GM11168 (cell line): Measurements from ENCODE around the gene GCH1.
"Not testable (repeated sequence)": the region's sequence is repeated elsewhere in the genome, so short reads cannot be mapped to it uniquely, and the experiment has no call there.

Experiments used
- in situ Hi-C: fragments of 300-500 bp; cut with MboI; formaldehyde crosslinking; loops from one replicate; pipeline ENCODE4 v1.12.0; 2022; ENCODE audit warnings: low sequenced_read_pairs; ENCODE audit not compliant: unreplicated experiment

The GCH1 gene, protein sequence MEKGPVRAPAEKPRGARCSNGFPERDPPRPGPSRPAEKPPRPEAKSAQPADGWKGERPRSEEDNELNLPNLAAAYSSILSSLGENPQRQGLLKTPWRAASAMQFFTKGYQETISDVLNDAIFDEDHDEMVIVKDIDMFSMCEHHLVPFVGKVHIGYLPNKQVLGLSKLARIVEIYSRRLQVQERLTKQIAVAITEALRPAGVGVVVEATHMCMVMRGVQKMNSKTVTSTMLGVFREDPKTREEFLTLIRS

DNA sequence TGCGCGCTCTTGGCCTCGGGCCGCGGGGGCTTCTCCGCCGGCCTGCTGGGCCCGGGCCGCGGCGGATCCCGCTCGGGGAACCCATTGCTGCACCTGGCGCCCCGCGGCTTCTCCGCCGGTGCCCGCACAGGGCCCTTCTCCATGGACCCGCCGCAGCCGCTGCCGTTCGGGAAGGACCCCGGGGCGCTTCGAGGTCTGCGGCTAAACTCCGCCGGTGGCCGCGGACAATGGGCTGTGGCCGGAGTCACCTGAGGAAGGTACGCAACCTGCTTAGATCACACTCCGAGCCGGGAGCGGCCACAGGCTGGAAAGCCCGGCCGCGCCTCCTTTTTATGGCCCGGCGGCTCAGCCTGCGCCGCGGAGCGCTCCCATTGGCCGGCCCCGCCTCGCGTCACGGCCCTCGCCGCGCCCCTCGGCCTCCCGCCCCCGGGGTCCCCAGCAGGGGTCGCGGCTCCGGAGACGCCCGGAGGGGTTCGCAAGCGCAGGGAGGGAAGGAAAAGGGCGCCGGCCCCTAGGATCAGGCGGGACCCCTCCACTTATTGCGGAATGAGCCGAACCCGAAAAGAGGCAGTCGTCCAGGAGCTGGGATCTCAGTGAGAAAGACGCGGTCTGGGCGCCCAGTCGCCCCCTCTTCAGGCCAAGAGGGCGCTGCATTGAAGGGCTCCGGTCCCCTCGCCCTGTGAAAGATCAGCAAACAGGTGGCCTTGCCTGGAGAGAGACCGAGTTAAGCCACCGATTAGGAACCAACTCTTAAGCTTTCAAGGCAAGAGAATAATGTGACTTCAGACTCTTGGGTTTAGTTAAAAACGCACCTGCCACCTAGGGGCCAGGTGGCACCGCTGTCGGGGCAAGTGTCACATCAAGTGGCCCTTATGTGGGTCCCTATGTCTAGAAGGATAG lies at the start of gene GCH1:
Gene GCH1, minus strand, starts transcription at position 306 of the 900 bp plus-strand sequence. Its CDS starts 163 bp downstream, at position 143.
- in situ Hi-C loops, result no loop called here

DNA sequence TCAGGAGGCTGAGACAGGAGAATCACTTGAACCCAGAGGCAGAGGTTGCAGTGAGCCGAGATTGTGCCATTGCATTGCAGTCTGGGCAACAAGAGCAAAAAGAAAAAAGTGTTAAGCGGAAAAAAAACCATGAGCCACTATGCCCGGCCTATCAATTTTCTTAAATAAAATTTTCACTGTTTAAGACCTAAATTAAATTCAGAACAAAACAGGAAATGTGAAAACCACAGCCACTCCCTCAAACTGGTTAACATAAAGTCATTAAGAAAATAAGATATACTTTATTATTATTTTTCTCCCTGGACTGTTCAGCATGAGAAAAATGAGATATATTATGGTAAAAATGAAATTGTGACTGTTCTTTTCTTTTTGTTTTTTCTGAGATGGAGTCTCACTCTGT lies 44.6 kb upstream of the GCH1 start:
- in situ Hi-C loops, result no loop called here

DNA sequence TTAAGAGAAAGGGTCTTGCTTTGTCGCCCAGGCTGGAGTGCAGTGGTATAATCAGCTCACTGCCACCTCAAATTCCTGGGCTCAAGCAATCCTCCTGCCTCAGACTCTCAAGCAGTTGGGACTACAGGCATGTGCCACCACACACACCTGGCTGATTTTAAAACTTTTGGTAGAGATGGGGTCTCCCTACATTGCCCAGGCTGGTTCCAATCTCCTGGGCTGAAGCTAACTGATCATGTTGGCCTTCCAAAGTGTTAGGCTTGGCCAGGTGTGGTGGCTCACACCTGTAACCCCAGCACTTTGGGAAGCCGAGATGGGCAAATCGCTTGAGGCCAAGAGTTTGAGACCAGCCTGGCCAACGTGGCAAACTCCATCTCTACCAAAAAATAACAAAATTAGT lies 43.9 kb upstream of the GCH1 start:
- in situ Hi-C loops, result no loop called here

DNA sequence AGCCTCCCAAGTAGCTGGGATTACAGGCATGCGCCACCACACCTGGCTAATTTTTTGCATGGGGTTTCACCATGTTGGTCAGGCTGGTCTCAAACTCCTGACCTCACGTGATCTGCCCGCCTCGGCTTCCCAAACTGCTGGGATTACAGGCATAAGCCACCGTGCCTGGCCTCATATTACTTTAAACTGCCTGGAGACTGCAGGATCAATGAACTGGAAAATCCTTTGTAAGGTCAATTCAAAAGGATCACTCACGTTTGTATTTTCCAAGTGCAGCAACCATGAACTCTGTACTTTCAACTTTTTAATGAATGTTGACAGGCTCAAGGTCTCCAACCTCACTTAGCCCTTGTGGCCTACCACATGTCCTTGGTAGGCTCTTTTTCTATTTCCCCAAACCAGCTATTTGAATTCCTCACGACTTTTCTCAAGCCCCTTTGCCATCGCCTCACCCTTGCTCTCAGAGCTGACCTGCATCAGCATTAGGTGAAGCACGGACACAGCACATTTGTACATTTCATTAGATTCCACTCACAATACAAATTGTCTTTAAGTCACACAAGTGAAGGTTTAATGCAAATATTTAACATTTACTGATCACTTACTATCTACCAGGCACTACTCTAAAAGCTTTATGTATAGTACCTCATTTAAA lies 42.2 kb upstream of the GCH1 start:
- in situ Hi-C loops, result no loop called here

DNA sequence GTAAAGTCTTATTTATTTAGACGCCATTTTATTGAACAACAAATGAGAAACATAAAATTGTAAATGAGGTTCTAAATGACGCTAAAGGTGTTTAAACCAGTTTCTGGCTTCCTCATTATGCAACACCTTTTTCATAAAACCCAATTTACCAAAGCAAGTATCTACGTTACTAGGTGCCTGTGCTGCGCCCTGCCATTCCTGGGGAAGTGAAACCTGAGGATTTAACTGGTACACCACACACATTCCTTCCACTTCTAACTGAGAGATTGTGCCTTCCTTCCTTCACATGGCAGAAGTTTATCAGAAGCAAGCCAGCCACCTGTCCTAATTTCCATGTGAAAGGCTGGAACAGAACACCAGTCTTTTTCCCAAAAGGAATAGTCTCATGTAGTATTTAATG lies 40.3 kb upstream of the GCH1 start:
- in situ Hi-C loops, result no loop called here

DNA sequence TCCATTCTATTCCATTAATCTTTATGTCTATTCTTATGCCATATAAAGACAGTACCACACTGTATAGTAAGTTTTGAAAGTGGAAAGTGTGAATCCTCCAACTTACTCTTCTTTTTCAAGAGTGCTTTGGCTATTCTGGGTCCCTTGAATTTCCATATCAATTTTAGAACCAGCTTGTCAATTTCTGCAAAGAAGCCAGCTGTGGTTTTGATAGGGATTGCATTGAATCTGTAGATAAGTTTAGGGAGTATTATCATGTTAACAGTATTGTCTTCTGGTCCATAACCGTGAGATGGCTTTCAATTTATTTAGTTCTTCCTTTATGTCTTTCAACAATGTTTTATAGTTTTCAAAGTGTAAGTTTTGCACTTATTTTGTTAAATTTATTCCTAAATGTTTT lies 34.2 kb upstream of the GCH1 start:
- in situ Hi-C loops, result no loop called here

DNA sequence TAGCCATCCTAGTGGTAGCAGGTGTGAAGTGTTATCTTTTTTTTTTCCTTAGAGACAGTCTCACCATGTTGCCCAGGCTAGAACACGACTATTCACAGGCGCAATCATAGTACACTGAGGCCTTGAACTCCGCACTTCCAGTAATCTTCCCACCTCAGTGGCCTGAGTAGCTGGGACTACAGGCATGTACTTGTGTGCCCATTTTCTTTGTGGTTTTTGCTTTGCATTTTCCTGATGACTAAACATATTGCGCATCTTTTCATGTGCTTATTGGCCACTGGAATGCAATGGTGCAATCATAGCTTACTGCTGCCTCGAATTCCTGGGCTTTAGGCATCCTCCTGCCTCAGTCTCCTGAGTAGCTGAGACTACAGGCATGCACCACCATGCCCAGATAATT lies 33.3 kb upstream of the GCH1 start:
- in situ Hi-C loops, result no loop called here

DNA sequence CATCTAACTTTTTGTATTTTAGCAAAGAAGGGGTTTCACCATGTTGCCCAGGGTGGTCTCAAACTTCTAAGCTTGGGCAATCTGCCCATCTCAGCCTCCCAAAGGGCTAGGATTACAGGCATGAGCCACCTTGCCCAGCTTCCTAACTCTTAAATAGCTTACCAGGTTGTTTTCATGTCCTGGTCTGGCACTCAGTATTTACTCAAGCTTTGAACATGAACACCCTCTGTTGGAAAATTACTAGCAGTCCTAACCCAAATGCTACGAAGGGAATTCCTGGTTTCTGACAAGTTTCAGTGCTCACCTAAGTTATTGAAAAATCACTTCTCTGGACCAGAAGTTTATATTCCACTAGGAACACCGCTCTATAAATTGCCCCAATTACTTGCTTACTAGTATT lies 32.5 kb upstream of the GCH1 start:
- in situ Hi-C loops, result no loop called here

DNA sequence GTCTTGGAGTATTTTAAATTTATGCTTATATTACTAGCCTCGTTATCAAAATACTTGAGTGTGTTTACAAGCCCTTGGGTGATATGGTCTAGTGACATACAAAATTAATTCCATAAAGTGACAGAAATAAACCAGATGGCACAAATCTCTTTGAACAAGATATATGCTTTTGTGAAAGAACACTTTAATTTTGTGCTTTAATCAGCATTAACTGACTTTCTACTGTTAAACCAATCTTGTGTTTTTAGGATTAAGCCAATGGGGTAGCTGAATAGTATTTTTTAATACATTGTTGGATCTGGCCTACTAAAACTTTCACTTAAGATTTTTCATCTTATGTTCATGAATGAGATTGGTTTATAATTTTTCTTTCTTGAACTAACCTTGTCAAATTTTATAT lies 30.4 kb upstream of the GCH1 start:
- in situ Hi-C loops, result no loop called here

DNA sequence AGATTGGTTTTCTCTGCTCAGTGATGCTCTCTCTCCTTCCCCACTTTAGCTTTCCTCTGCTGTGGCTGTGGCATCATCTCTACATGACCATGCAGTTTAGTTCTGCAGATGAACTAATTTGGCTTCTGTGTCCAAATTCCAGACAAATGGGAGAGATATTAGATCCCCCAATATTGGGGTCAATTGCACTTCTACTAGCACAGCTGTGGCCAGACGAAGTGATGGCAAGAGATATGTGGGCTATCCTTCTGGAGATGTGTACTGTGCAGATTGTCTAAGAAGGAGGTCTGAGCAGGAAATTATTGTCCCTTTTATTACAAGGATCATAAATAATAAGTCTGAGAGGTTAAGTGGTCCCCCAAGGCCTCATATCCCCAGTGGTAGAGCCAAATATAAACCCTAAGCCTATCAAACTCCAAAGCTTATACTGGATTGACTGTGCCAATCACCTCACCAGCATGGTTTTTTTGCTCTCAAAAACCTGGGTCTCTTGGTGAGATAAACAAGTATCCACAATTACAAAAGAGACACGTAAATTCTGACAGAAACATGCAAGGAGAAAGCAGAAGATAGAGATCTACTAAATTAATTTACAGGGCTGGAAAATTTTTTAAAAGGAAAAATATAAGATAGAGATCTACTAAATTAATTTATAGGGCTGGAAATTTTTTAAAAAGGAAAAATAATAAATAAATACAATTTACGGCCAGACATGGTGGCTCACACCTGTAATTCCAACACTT lies 29.1 kb upstream of the GCH1 start:
- in situ Hi-C loops, result no loop called here

DNA sequence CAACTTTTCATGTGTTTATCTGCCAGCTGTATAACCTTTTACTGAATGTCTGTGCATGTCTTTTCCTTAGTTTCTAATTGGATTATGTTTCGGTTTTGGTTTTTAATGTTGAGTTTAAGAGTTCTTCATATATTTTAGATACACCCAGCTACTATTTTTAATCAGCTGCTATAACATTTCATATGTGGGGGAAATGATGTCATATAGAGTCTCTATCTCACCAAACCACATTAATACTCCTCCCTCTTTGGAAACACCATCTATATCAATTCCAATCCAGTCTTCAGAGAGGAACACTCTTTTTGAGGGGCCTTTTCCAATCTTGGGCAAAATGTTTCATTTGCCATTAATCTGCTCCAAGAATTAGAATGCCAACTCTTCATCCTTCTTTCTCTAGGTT lies 28.5 kb upstream of the GCH1 start:
- in situ Hi-C loops, result no loop called here

DNA sequence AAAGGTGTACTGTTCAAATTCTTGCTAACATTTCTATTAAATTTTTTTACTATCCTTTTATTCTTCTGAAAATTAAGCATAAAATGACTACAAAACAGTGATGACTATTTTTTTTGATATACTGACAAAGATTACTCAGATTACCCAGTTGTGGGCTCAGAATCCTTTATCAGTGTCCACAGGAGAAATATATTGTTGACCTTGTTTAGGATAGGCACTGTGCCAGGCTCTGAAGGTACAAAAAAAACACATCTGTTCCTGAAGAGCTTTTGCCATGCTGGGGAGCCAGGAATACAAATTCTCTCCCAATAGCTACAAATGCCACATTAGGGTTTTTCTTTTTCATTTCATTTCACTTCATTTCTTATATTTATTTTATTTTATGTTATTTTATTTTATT lies 26.9 kb upstream of the GCH1 start:
- in situ Hi-C loops, result no loop called here

DNA sequence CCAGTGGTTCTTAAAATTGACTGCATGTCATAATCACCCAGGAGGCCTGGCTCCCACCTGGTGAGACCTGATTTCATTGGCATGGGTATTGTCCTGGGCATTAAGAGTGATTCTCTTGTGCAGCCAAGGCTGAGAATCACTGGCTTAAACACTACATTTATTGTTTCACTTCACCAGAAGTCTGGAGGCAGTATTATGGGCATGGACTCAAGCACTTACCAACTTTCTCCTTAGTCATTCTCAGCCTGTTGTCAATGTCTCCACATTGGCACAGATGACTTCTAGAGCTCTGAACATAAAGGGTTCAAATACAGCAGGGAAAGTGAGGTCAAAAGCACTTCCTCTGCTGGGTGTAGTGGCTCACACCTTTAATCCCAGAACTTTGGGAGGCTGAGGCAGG lies 25.6 kb upstream of the GCH1 start:
- in situ Hi-C loops, result no loop called here

DNA sequence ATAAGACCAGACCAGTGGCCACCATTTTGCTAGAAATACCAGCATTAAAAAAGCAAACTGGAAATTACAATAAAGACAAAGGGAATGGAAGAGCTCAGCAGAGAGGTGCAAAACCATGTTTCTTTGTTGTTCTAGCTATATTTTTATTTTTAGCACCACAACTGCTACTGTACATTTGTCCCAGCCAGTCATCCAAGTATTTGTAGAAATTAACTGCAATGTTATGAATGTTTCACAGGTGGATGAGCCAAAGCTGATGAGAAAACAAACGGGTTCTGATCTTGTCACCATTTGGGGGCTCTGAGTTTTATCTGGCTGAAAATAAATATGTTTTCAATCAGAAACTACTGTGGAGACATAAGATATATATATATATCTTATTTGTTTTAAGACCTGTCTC lies 24.9 kb upstream of the GCH1 start:
- in situ Hi-C loops, result no loop called here

DNA sequence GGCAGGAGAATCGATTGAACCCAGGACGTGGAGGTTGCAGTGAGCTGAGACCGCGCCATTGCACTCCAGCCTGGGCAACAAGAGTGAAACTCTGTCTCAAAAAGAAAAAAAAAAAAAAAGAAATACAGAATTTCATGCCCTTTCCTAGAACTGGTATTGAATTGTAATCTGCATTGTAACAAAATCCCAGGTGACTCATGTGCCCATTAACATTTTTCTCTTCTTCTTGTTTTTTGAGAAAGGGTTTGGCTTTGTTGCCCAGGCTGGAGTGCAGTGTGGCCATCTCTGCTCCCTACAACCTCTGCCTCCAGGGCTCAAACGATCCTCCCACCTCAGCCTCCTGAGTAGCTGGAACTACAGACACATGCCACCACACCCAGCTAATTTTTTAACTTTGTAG lies 23.9 kb upstream of the GCH1 start:
- in situ Hi-C loops, result not testable (repeated sequence)

DNA sequence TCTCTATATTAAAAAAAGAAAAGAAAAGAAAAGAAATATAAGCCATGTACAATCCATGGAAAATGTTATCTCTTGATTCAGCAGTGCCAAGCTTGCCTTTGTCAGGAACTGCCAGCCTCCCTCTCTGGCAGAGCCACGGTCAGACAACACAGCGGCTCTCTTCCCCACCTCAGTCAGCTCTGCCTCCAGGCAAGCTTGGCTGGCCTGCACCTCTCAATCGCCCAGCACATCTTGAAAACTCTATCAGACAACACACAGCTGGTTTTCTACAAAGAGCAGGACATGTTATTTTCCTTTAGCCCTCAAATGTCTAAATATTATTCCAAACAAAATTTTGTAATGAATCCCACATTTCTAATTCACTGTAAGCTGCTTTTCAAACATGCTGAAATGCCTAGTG lies 20.0 kb upstream of the GCH1 start:
- in situ Hi-C loops, result no loop called here

DNA sequence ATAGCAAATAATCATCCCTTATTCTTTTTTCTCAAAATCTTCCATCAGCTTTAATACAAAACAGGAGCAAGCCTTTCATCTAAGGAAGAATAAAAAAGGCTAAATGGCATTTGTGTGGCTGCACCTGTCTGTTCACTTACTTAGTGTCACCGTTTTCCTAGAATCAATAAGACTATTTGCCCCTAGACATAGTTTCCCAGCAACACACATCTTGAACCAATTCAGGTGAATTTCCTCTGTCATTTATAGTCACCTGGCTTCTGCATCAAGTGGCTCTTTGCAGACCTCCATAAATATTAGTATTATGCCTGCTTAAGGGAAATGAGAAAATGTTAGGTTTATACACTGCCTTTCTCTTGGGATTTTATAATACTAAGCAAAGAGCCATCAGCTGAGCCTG lies 17.4 kb upstream of the GCH1 start:
- in situ Hi-C loops, result no loop called here

DNA sequence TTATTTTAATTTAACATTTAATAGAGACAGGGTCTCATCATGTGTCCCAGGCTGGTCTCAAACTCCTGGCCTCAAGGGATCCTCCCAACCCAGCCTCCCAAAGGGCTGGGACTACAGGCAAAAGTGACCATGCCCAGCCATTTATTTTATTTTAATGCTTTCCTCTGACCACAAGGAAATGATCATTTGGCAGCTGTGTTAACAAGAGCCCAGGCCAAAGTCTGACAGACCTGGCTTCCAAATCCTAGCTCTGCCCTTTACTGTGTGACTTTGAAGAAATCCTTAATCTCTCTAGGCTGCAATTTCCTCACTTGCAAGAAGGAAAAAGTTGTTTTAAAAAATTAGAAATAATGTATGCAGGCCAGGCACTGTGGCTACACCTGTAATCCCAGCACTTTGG lies 16.7 kb upstream of the GCH1 start:
- in situ Hi-C loops, result no loop called here

DNA sequence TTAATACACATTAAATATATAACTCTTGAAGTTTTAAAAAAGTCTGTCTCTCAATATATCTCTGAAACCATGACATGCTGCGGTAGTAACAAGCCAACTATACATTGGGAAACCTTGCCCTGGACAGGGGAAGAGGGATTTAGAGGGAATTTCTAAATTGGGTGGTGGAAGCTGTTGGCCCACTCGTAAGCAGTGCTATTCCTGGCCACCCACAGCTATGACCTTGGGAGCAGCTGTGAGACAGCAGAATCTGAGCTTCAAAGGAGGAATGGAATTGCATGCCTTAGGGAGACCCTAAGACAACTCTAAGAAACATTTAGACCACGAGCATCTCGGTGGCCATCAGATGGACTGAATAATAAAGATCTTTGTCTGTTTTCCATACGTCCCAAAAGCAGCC lies 15.8 kb upstream of the GCH1 start:
- in situ Hi-C loops, result no loop called here

DNA sequence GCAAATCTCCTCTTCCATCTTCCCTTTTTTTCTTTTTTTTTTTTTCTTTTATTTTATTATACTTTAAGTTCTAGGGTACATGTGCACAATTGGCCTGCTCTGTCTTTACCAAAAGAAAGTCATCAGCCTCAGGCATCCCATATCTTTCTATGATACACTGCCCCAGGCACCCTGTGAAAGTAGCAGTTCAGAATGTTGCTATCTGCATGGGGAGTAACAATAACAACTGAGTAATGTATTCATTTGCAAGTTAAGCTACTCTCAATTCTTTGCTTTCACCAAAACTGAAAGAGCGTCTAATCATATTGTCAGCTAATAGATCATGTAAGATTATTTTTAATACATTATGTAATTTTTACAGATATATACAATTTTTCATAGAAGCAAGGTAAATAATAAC lies 13.5 kb upstream of the GCH1 start:
- in situ Hi-C loops, result no loop called here
